ENCODE results near the gene LHX2. TPM values are rescaled to one million over a fixed set of nuclear protein-coding genes. Genes with fewer than 3 reads are reported as not detected.
A peak's percentile ranks its signal among the peaks of the same experiment; 100 is the strongest.

LHX2 gene
- total RNA-seq (2021) (0.90 and 1.4 TPM in 2 replicates), Bru-seq, nascent RNA (percentile 18 among the genes with signal in this experiment), BruChase-seq, experiment 1, labeled RNA remaining after a 2-hour chase (percentile 13 among the genes with signal in this experiment), BruChase-seq, experiment 2, labeled RNA remaining after a 6-hour chase (percentile 22 among the genes with signal in this experiment)
- long read RNA-seq, partial matches to known transcripts = 1 of 1 reads
- long read RNA-seq, other reads (novel, unspliced or antisense) = 0 of 1 reads

GRCh38 chr9:124011460-124012301 is at the start of gene LHX2:
TSS of gene LHX2 (plus strand) at chr9:124011768. CDS start at chr9:124012349, 581 bp downstream.
- no peaks in the 10 kb centered on the region for H4K20me1 ChIP-seq (ENCODE audit: insufficient read depth)
- BruUV-seq (replicated peaks) = no TSS peak
- peak within 1 kb of the TSS; percentile 36; the same call in 1 of the 2 replicates for H3K4me3 ChIP-seq
- H3K27me3 ChIP-seq (ENCODE audit: insufficient read depth, low read depth) = peaks cover 5% of the 10 kb centered on the region; the same call in 1 of the 2 replicates
- no peaks in the 10 kb centered on the region for H3K9me2 ChIP-seq (ENCODE audit: insufficient read depth)
- peak within 1 kb of the TSS; percentile 66 for H3K4me2 ChIP-seq
- intact Hi-C loops (cut with micrococcal nuclease; ENCODE audit: unreplicated experiment) = no loop called here
- H3K36me3 ChIP-seq (ENCODE audit: low read depth) = no peaks in the 10 kb centered on the region
- H3K4me1 ChIP-seq (replicated peaks; ENCODE audit: insufficient read depth) = peaks cover 11% of the 10 kb centered on the region
- TF ChIP-seq CTCF (conservative IDR thresholded peaks at IDR 0.05) = no peak
- no peak for TF ChIP-seq EZH2 (IDR thresholded peaks at IDR 0.05; ENCODE audit: low read depth)
- H3F3A ChIP-seq (ENCODE audit: insufficient read depth, low read depth) = no peaks in the 10 kb centered on the region
- H3K79me2 ChIP-seq (ENCODE audit: low read depth) = no peaks in the 10 kb centered on the region
- DNase-seq = peak in 1 of 2 experiments; percentile 69
- no peaks in the 10 kb centered on the region for H3K9me3 ChIP-seq (ENCODE audit: insufficient read depth, low read depth)
- no peak within 1 kb of the TSS for H3K27ac ChIP-seq
- POLR2A ChIA-PET (ENCODE audit: unreplicated experiment) = no interaction called here
- CTCF ChIA-PET = interaction anchor here (0.6 kb wide), 1 partner anchor 12 kb away, joined by 3 read pairs; no protein-coding TSS in a partner anchor
- no peak within 1 kb of the TSS for H2AFZ ChIP-seq

DNA sequence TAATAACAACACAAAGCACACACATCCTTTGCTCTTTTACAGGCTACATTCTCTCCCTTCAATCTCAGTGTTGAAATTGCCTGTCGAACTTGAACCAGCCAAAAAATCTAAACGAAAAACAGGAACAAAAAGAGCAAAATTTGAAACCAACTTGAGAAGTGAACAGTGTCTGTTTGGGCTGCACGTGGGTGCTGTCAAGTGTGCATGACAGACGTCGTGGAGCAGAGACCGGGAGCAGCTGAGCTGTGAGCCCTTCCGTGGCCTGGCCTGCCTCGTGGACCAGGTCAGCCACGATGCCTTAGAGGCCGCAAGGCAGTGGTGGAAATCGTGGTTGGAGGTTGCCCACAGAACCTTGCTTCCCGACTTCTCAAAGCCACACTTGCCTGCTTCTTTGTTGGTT is 46.8 kb upstream of the LHX2 start:
- H3K9me3 ChIP-seq (ENCODE audit: insufficient read depth, low read depth) = 0 out of 2 replicates have a peak, but pooled peaks cover 6% of the 10 kb centered on the region
- H3K36me3 ChIP-seq (ENCODE audit: low read depth) = no peaks in the 10 kb centered on the region
- POLR2A ChIA-PET (ENCODE audit: unreplicated experiment) = no interaction called here
- BruUV-seq (replicated peaks) = no TSS peak
- H3K4me3 ChIP-seq = no peak overlapping the region
- H3K79me2 ChIP-seq (ENCODE audit: low read depth) = no peaks in the 10 kb centered on the region
- H3K9me2 ChIP-seq (ENCODE audit: insufficient read depth) = no peaks in the 10 kb centered on the region
- intact Hi-C loops (cut with micrococcal nuclease; ENCODE audit: unreplicated experiment) = no loop called here
- peaks cover 46% of the 10 kb centered on the region for H3K27me3 ChIP-seq (ENCODE audit: insufficient read depth, low read depth)
- H3K4me2 ChIP-seq = no peak overlapping the region
- H2AFZ ChIP-seq = no peak overlapping the region
- no peak overlapping the region for H3K27ac ChIP-seq
- CTCF ChIA-PET = no interaction called here
- H4K20me1 ChIP-seq (ENCODE audit: insufficient read depth) = no peaks in the 10 kb centered on the region
- DNase-seq = no peak
- no peaks in the 10 kb centered on the region for H3K4me1 ChIP-seq (replicated peaks; ENCODE audit: insufficient read depth)
- no peaks in the 10 kb centered on the region for H3F3A ChIP-seq (ENCODE audit: insufficient read depth, low read depth)
- no peak for TF ChIP-seq CTCF (conservative IDR thresholded peaks at IDR 0.05)
- no peak for TF ChIP-seq EZH2 (IDR thresholded peaks at IDR 0.05; ENCODE audit: low read depth)

GRCh38 chr9:123965801-123966686 is 45.5 kb upstream of the LHX2 start:
- Histone ChIP-seq H3K4me1 (replicated peaks; ENCODE audit: insufficient read depth) (no peaks in the 10 kb centered on the region), H3F3A (ENCODE audit: insufficient read depth, low read depth) (no peaks in the 10 kb centered on the region), H3K9me2 (ENCODE audit: insufficient read depth) (no peaks in the 10 kb centered on the region), H3K27me3 (ENCODE audit: insufficient read depth, low read depth) (peaks cover 59% of the 10 kb centered on the region), H2AFZ (no peak overlapping the region), H4K20me1 (ENCODE audit: insufficient read depth) (no peaks in the 10 kb centered on the region), H3K79me2 (ENCODE audit: low read depth) (no peaks in the 10 kb centered on the region), H3K27ac (no peak overlapping the region), H3K36me3 (ENCODE audit: low read depth) (no peaks in the 10 kb centered on the region), H3K4me2 (no peak overlapping the region), H3K9me3 (ENCODE audit: insufficient read depth, low read depth) (0 out of 2 replicates have a peak, but pooled peaks cover 6% of the 10 kb centered on the region), H3K4me3 (no peak overlapping the region)
- intact Hi-C loops (cut with micrococcal nuclease; ENCODE audit: unreplicated experiment) = no loop called here
- no peak for DNase-seq
- ChIA-PET CTCF (no interaction called here), POLR2A (ENCODE audit: unreplicated experiment) (interaction anchor here (0.7 kb wide), 1 partner anchor 280 kb away, joined by 8 read pairs; no protein-coding TSS in a partner anchor)
- no TSS peak for BruUV-seq (replicated peaks)
- TF ChIP-seq EZH2 (IDR thresholded peaks at IDR 0.05; ENCODE audit: low read depth) (no peak), CTCF (conservative IDR thresholded peaks at IDR 0.05) (no peak)

Measured in PC-9 (cell line).